IMR-90 (cell line): ENCODE results near the gene NFIA.

Source experiments
- CEBPB ChIP-seq: IDR thresholded peaks from 2 replicates; pipeline ENCODE4 v1.6.1; 2012; ENCODE audit warnings: low read depth, low read length, improper control_type of control experiment
- CTCF ChIP-seq: conservative IDR thresholded peaks from 2 replicates; pipeline ENCODE4 v1.5.1; 2012; ENCODE audit warnings: mild to moderate bottlenecking, low read depth, low read length, improper control_type of control experiment

DNA sequence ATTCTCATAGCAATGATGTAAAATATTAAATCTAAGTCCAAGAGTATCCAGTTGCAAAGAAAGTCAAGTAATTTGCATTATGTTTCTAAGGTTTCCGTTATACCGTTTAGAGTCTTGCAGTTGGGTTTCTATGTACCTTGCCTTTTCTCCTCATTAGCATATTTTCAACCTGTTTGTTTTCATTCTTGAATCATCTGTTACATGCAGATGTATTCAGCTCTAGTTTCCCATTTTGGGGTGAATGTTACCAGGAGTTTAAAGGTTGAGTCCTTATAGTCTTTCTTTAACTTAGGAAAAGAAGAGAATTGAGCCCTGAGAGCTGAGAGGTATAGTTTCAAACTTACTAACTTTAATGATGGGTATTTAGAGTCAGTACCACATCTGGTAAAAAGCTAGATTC, 139.9 kb downstream of the NFIA start:
- TF ChIP-seq CEBPB (no peak), CTCF (no peak)
